HCT116 (cell line): Measurements from ENCODE around the gene CHRNB1. TPM values are rescaled to one million over a fixed set of nuclear protein-coding genes. Genes with fewer than 3 reads are reported as not detected.
"Not testable (repeated sequence)": the region's sequence is repeated elsewhere in the genome, so short reads cannot be mapped to it uniquely, and the experiment has no call there.

Experiments used
- ATAC-seq: fragments of 200-7000 bp; cut with Tn5 transposase; 2 replicates; pipeline ENCODE4 v1.9.1; 2020; ENCODE audit warnings: mild to moderate bottlenecking, moderate library complexity
- BruUV-seq: library from RNA; stranded (reverse); fragments of 400-500 nt; replicated peaks from 2 replicates; lab custom pipeline; 2021; lab: Mats Ljungman, UMichigan
- CTCF ChIA-PET: fragments of 300-600 bp; sonication (Branson Sonifier 250); formaldehyde crosslinking; loops from one replicate; lab custom pipeline; 2021; ENCODE audit warnings: antibody characterized with exemption; lab: Charles Lee
- POLR2A ChIA-PET: fragments of 300-600, 350-600 bp; sonication (Branson Sonifier 250); formaldehyde crosslinking; loops from one replicate; lab custom pipeline; 2021; ENCODE audit warnings: antibody characterized with exemption; lab: Charles Lee
- RAD21 ChIA-PET, 2 experiments: fragments of 300-600 bp; sonication (Branson Sonifier 250); formaldehyde crosslinking; loops; one replicate each; lab custom pipeline; 2023; ENCODE audit warnings: low total read pairs in 2 of 2; ENCODE audit not compliant: uncharacterized antibody in 2 of 2, unreplicated experiment in 2 of 2, low non-redundant PET in 1 of 2; lab: Charles Lee
- DNase-seq: peaks from one replicate; pipeline ENCODE4 v3.0.0-alpha.2; 2010; ENCODE audit warnings: low read depth, low spot score
- H2AFZ ChIP-seq: fragments of 200-600 bp; shearing (Covaris generic), sonication (generic); 2 replicates; pipeline ENCODE4 v1.6.1; 2017; ENCODE audit warnings: low read depth, mixed run types, mixed read lengths, antibody characterized with exemption, low read length; ENCODE audit not compliant: poor library complexity, severe bottlenecking
- H3K27ac ChIP-seq: 2 replicates; pipeline ENCODE4 v1.5.1; 2012; ENCODE audit warnings: low read depth, low read length
- H3K27me3 ChIP-seq: fragments of 200-600 bp; sonication (generic); 2 replicates; pipeline ENCODE4 v1.6.1; 2016; ENCODE audit warnings: mixed run types, low read length, mixed read lengths; ENCODE audit not compliant: insufficient read depth
- H3K36me3 ChIP-seq, 2 experiments: fragments of 200-500 bp in 1 of 2; fragments of 200-600 bp in 1 of 2; sonication (Bioruptor generic) in 1 of 2; sonication (generic) in 1 of 2; 2 replicates each; pipeline versions ENCODE4 v1.5.1 to v1.6.1; 2014 to 2016; ENCODE audit warnings: low read length in 2 of 2, inconsistent platforms in 1 of 2, mixed read lengths in 1 of 2, mixed run types in 1 of 2; ENCODE audit not compliant: insufficient read depth in 2 of 2, control insufficient read depth in 1 of 2
- H3K4me1 ChIP-seq, 2 experiments: fragments of 200-600 bp in 1 of 2; sonication (generic) in 1 of 2; 2 replicates each; pipeline versions ENCODE4 v1.5.1 to v1.6.1; 2012 to 2017; ENCODE audit warnings: low read length in 2 of 2, inconsistent platforms in 1 of 2, mild to moderate bottlenecking in 1 of 2, mixed read lengths in 1 of 2, mixed run types in 1 of 2, moderate library complexity in 1 of 2; ENCODE audit not compliant: insufficient read depth in 2 of 2, control insufficient read depth in 1 of 2
- H3K4me2 ChIP-seq: fragments of 200-600 bp; sonication (generic); 2 replicates; pipeline ENCODE4 v1.6.1; 2017; ENCODE audit warnings: mixed run types, low read length, mixed read lengths
- H3K4me3 ChIP-seq, 2 experiments: fragments of 200-600 bp in 1 of 2; sonication (generic) in 1 of 2; replicated peaks in 1 of 2; 2 replicates each; pipeline ENCODE4 v1.5.1; 2011 to 2016; ENCODE audit warnings: low read length in 2 of 2, control low read depth in 1 of 2, low read depth in 1 of 2, mild to moderate bottlenecking in 1 of 2, mixed read lengths in 1 of 2, mixed run types in 1 of 2
- H3K79me2 ChIP-seq: fragments of 200-600 bp; sonication (generic); 2 replicates; pipeline ENCODE4 v1.6.1; 2017; ENCODE audit warnings: mild to moderate bottlenecking, mixed run types, low read length, moderate library complexity, mixed read lengths; ENCODE audit not compliant: insufficient read depth
- H3K9ac ChIP-seq: fragments of 200-600 bp; sonication (generic); 2 replicates; pipeline ENCODE4 v1.6.1; 2016; ENCODE audit warnings: low read length, mixed read lengths
- H3K9me2 ChIP-seq: fragments of 200-600 bp; sonication (generic), shearing (Covaris generic); 2 replicates; pipeline ENCODE4 v1.6.1; 2017; ENCODE audit warnings: mixed run types, mild to moderate bottlenecking, moderate library complexity; ENCODE audit not compliant: insufficient read depth
- H3K9me3 ChIP-seq, 2 experiments: fragments of 200-500 bp in 1 of 2; fragments of 200-600 bp in 1 of 2; sonication (Bioruptor generic) in 1 of 2; sonication (generic) in 1 of 2; 2 replicates each; pipeline ENCODE4 v1.6.1; 2014 to 2017; ENCODE audit warnings: low read length in 2 of 2, mixed read lengths in 2 of 2, inconsistent platforms in 1 of 2, low read depth in 1 of 2, mild to moderate bottlenecking in 1 of 2, mixed run types in 1 of 2, moderate library complexity in 1 of 2; ENCODE audit not compliant: control insufficient read depth in 1 of 2, insufficient read depth in 1 of 2
- H4K20me1 ChIP-seq: fragments of 200-600 bp; sonication (generic), shearing (Covaris generic); 2 replicates; pipeline ENCODE4 v1.6.1; 2017; ENCODE audit warnings: mixed run types, mild to moderate bottlenecking, moderate library complexity; ENCODE audit not compliant: insufficient read depth
- CBX3 ChIP-seq: IDR thresholded peaks from 2 replicates; pipeline ENCODE4 v1.6.1; 2012; ENCODE audit warnings: low read depth
- EGR1 ChIP-seq: IDR thresholded peaks from 2 replicates; pipeline ENCODE4 v1.6.1; 2012; ENCODE audit warnings: low read depth
- POLR2A ChIP-seq: IDR thresholded peaks from 2 replicates; pipeline ENCODE4 v1.7.0; 2011; ENCODE audit warnings: borderline replicate concordance; ENCODE audit not compliant: insufficient read depth, insufficient read length; ENCODE audit errors: extremely low read depth
- POLR2AphosphoS5 ChIP-seq: IDR thresholded peaks from 2 replicates; pipeline ENCODE4 v1.6.1; 2011; ENCODE audit warnings: mild to moderate bottlenecking, low read depth, low read length, moderate library complexity
- RAD21 ChIP-seq: IDR thresholded peaks from 2 replicates; pipeline ENCODE4 v1.6.1; 2012; ENCODE audit warnings: low read depth, mild to moderate bottlenecking
- SP1 ChIP-seq: IDR thresholded peaks from 2 replicates; pipeline ENCODE4 v1.6.1; 2012; ENCODE audit warnings: low read depth
- SRF ChIP-seq: IDR thresholded peaks from 2 replicates; pipeline ENCODE4 v1.6.1; 2012; ENCODE audit warnings: low read depth
- YY1 ChIP-seq: IDR thresholded peaks from 2 replicates; pipeline ENCODE4 v1.6.1; 2011; ENCODE audit warnings: low read length, low read depth, moderate library complexity, mild to moderate bottlenecking; ENCODE audit not compliant: insufficient replicate concordance; ENCODE audit errors: extremely low read depth
- intact Hi-C: fragments of 100-400 bp; cut with micrococcal nuclease; formaldehyde crosslinking; loops from 2 replicates; pipeline ENCODE4 v1.10.0; 2022
- total RNA-seq: library from RNA; stranded (reverse); gene quantifications from one replicate; pipeline ENCODE4 v1.2.1, GENCODE V29; 2021; ENCODE audit not compliant: unreplicated experiment
- TF ChIP-seq, protein P1 (sequence below): IDR thresholded peaks from 2 replicates; pipeline ENCODE4 v1.6.1; 2012; ENCODE audit warnings: low read depth
- TF ChIP-seq, protein P2 (sequence below): IDR thresholded peaks from 2 replicates; pipeline ENCODE4 v1.6.1; 2012

CHRNB1 gene
- total RNA-seq, 1 experiment from 2014 or later = 10.4 TPM

DNA sequence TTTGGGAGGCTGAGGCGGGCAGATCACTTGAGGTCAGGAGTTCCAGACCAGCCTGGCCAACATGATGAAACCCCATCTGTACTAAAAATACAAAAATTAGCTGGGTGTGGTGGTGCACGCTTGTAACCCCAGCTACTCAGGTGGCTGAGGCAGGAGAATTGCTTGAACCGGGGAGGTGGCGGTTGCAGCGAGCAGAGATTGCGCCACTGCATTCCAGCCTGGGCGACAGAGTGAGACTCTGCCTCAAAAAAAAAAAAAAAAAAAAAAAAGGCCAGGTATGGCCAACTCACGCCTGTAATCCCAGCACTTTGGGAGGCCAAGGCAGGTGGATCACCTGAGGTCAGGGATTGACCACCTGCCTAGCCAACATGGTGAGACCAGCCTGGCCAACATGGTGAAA lies 29.9 kb downstream of the CHRNB1 start:
- H3K9ac ChIP-seq, H3K9me2 ChIP-seq, intact Hi-C loops, BruUV-seq, H2AFZ ChIP-seq, H4K20me1 ChIP-seq, CTCF ChIA-PET, H3K4me3 ChIP-seq, H3K9me3 ChIP-seq, H3K4me2 ChIP-seq, H3K27me3 ChIP-seq, RAD21 ChIA-PET, ATAC-seq, DNase-seq, H3K36me3 ChIP-seq, H3K27ac ChIP-seq: not testable (repeated sequence)
- POLR2A ChIA-PET = interaction anchor here (1.6 kb wide), 1 partner anchor 10 kb away, joined by 7 read pairs; the partner anchor contains the start of gene POLR2A
- Histone ChIP-seq H3K79me2 (peaks cover 40% of the 10 kb centered on the region), H3K4me1 (peaks cover 22 to 34% of the 10 kb centered on the region in 2 experiments)

DNA sequence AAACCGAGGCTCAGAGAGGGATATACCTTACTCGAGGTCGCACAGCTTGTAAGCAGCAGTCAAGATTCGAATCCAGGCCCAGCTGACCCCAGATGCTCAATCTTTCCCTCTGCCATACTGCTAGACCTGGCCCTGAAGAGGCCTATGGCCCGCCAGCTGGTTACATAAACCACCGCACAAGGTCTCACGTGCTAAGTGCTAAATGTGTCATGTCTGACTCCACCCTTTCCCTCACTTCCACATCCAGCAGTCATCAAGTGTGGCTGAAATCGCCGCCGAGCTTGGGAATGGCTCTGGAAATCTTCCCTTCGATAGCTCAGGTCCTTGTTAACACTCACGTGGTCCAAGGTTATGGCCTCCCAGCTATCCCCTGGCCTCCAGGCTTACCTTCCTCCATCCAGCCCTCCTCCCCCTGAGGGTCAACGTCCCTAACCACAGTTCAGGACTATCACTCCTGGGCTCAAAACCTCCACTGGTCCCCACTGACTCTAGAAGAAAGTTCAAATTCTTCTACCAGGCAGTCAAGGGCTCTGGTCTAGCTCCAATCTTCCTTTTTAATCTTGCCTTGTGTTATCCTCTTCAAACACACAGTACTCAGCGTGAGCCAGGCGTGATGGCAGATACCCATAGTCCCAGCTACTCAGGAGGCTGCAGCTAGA lies 31.0 kb downstream of the CHRNB1 start:
- Histone ChIP-seq H3K79me2 (peaks cover 40% of the 10 kb centered on the region), H3K27ac (peak overlapping the region; percentile 22; the same call in 1 of the 2 replicates), H3K4me2 (peak overlapping the region; percentile 100), H4K20me1 (no peaks in the 10 kb centered on the region), H2AFZ (no peak overlapping the region), H3K36me3 (no peaks in the 10 kb centered on the region), H3K4me3 (no peak overlapping the region), H3K27me3 (no peaks in the 10 kb centered on the region), H3K9me2 (no peaks in the 10 kb centered on the region), H3K9ac (peak overlapping the region; percentile 5; the same call in 1 of the 2 replicates), H3K4me1 (peaks cover 25 to 46% of the 10 kb centered on the region in 2 experiments), H3K9me3 (no peaks in the 10 kb centered on the region)
- ChIA-PET CTCF (interaction anchor here (1.8 kb wide), 1 partner anchor 39 kb away, joined by 7 read pairs; no protein-coding TSS in a partner anchor), POLR2A (interaction anchor here (1.6 kb wide), 1 partner anchor 8 kb away, joined by 7 read pairs; the partner anchor contains the start of gene POLR2A), RAD21 (interaction anchor here in 1 of 2 experiments (0.6 kb wide), 1 partner anchor 139 kb away, joined by 3 read pairs; no protein-coding TSS in a partner anchor)
- DNase-seq (no peak), ATAC-seq (no peak)
- intact Hi-C loops = no loop called here
- TF ChIP-seq POLR2A (no peak), SRF (no peak), CBX3 (no peak), POLR2AphosphoS5 (no peak), YY1 (no peak), SP1 (no peak), RAD21 (no peak), EGR1 (no peak)
- TF ChIP-seq, protein P1, sequence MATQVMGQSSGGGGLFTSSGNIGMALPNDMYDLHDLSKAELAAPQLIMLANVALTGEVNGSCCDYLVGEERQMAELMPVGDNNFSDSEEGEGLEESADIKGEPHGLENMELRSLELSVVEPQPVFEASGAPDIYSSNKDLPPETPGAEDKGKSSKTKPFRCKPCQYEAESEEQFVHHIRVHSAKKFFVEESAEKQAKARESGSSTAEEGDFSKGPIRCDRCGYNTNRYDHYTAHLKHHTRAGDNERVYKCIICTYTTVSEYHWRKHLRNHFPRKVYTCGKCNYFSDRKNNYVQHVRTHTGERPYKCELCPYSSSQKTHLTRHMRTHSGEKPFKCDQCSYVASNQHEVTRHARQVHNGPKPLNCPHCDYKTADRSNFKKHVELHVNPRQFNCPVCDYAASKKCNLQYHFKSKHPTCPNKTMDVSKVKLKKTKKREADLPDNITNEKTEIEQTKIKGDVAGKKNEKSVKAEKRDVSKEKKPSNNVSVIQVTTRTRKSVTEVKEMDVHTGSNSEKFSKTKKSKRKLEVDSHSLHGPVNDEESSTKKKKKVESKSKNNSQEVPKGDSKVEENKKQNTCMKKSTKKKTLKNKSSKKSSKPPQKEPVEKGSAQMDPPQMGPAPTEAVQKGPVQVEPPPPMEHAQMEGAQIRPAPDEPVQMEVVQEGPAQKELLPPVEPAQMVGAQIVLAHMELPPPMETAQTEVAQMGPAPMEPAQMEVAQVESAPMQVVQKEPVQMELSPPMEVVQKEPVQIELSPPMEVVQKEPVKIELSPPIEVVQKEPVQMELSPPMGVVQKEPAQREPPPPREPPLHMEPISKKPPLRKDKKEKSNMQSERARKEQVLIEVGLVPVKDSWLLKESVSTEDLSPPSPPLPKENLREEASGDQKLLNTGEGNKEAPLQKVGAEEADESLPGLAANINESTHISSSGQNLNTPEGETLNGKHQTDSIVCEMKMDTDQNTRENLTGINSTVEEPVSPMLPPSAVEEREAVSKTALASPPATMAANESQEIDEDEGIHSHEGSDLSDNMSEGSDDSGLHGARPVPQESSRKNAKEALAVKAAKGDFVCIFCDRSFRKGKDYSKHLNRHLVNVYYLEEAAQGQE = no peak
- TF ChIP-seq, protein P2, sequence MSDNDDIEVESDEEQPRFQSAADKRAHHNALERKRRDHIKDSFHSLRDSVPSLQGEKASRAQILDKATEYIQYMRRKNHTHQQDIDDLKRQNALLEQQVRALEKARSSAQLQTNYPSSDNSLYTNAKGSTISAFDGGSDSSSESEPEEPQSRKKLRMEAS = no peak
- BruUV-seq = no TSS peak
